Nephron (organoid): ENCODE results near the gene CDYL.
A peak's percentile ranks its signal among the peaks of the same experiment; 100 is the strongest.

Experiments used
- H3K27ac Mint-ChIP-seq, 3 experiments: 2 replicates each; pipeline ENCODE4 v1.8.0; 2020; ENCODE audit warnings: mixed read lengths in 3 of 3, mild to moderate bottlenecking in 2 of 3, moderate library complexity in 1 of 3
- H3K27me3 Mint-ChIP-seq: 2 replicates; pipeline ENCODE4 v1.8.0; 2021; ENCODE audit warnings: low read depth, mild to moderate bottlenecking, moderate library complexity, mixed read lengths
- H3K36me3 Mint-ChIP-seq: 2 replicates; pipeline ENCODE4 v1.8.0; 2020; ENCODE audit warnings: low read depth, mixed read lengths
- H3K4me1 Mint-ChIP-seq: 2 replicates; pipeline ENCODE4 v1.8.0; 2020; ENCODE audit warnings: mixed read lengths
- H3K4me3 Mint-ChIP-seq, 3 experiments: 2 replicates each; pipeline ENCODE4 v1.8.0; 2020; ENCODE audit warnings: mild to moderate bottlenecking in 3 of 3, mixed read lengths in 3 of 3, moderate library complexity in 2 of 3
- H3K9me3 Mint-ChIP-seq: 2 replicates; pipeline ENCODE4 v1.8.0; 2020; ENCODE audit warnings: mixed read lengths
- TF ChIP-seq, protein P1 (sequence below), 3 experiments: fragments of 200-600 bp; sonication (generic); IDR thresholded peaks; one replicate each; pipeline ENCODE4 v1.5.0; 2021; ENCODE audit warnings: antibody characterized with exemption in 3 of 3; ENCODE audit not compliant: unreplicated experiment in 3 of 3

Gene CDYL

GRCh38 chr6:4728926-4729325, 47.3 kb upstream of the CDYL start:
- H3K4me3 Mint-ChIP-seq = no peak overlapping the region
- no peaks in the 10 kb centered on the region for H3K36me3 Mint-ChIP-seq
- TF ChIP-seq, protein P1, sequence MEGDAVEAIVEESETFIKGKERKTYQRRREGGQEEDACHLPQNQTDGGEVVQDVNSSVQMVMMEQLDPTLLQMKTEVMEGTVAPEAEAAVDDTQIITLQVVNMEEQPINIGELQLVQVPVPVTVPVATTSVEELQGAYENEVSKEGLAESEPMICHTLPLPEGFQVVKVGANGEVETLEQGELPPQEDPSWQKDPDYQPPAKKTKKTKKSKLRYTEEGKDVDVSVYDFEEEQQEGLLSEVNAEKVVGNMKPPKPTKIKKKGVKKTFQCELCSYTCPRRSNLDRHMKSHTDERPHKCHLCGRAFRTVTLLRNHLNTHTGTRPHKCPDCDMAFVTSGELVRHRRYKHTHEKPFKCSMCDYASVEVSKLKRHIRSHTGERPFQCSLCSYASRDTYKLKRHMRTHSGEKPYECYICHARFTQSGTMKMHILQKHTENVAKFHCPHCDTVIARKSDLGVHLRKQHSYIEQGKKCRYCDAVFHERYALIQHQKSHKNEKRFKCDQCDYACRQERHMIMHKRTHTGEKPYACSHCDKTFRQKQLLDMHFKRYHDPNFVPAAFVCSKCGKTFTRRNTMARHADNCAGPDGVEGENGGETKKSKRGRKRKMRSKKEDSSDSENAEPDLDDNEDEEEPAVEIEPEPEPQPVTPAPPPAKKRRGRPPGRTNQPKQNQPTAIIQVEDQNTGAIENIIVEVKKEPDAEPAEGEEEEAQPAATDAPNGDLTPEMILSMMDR (IDR thresholded peaks at IDR 0.05; ENCODE audit: unreplicated experiment in 3 of 3) = no peak
- peaks cover 8% of the 10 kb centered on the region for H3K4me1 Mint-ChIP-seq
- no peak overlapping the region for H3K27ac Mint-ChIP-seq
- peaks cover 23% of the 10 kb centered on the region for H3K27me3 Mint-ChIP-seq
- peaks cover 3% of the 10 kb centered on the region for H3K9me3 Mint-ChIP-seq

- TF ChIP-seq, protein P1 (IDR thresholded peaks at IDR 0.05; ENCODE audit: unreplicated experiment in 3 of 3) = no peak
Measured at GRCh38 chr6:4731996-4732395, 44.2 kb upstream of the CDYL start.

DNA sequence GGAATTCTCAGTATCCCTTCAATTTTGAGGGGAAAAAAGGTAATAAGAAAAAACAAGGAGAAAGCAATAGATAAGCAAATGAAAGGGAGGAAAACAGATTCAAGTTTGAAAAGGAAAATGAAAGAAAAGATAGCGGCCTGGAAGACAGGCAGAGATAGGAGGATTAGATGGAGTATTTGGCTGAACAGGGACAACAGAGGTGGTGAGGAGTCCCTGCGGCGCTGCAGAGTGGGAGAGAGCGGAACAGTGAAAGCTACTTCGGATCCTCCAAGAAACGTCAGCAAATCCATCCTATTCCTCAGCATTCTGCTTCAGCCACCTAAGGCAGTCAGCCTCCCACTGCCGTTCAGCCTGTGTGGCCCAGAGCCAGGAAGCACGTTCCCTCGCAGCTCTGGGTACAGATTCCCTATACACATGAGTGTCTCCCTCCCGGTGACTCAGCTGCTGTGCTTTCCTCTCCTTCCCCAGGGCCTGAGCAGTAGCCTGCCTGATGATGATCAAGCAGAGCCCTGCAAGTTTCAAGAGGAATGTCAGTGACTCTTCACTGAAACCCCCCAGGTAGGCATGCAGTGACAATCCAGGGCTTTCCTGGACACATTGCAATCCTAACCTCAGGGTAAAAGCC, 43.4 kb upstream of the CDYL start:
- Mint-ChIP-seq H3K4me3 (peak overlapping the region in 2 of 3 experiments; percentile 37 to 70), H3K36me3 (no peaks in the 10 kb centered on the region), H3K4me1 (peaks cover 8% of the 10 kb centered on the region), H3K27me3 (peaks cover 20% of the 10 kb centered on the region), H3K27ac (no peak overlapping the region), H3K9me3 (peaks cover 3% of the 10 kb centered on the region)
- TF ChIP-seq, protein P1 (IDR thresholded peaks at IDR 0.05; ENCODE audit: unreplicated experiment in 3 of 3) = no peak

More at GRCh38 chr6:4731996-4732395, 44.2 kb upstream of the CDYL start:
- Mint-ChIP-seq H3K4me3 (no peak overlapping the region), H3K4me1 (peaks cover 8% of the 10 kb centered on the region), H3K27ac (no peak overlapping the region), H3K9me3 (peaks cover 3% of the 10 kb centered on the region), H3K27me3 (peaks cover 20% of the 10 kb centered on the region), H3K36me3 (no peaks in the 10 kb centered on the region)

DNA sequence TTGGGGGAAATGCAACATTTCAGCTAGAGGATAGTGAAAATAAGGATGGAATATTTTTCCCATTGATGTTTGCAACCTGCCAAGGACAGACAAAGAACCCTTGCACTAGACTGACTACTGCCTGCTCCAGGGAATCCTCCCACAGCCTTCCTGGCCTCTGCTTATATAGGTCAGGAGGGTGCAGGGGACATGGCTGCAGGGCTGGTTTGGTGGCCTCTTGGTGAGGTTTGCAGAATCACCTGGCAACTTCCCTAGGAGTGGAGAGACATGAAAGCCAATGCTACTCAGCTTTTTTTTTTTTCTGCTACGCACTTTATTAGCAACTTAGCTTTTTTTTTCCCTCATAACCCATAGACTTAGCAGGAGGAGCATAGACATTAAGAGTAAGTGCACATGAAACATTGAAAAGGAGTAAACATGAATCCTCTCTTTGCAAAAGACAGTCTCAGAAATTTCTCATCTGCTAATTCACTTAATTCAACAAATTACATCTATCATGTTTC, 39.8 kb upstream of the CDYL start:
- no peaks in the 10 kb centered on the region for H3K9me3 Mint-ChIP-seq
- H3K4me1 Mint-ChIP-seq = peaks cover 8% of the 10 kb centered on the region
- H3K27me3 Mint-ChIP-seq = peaks cover 8% of the 10 kb centered on the region
- no peak overlapping the region for H3K27ac Mint-ChIP-seq
- TF ChIP-seq, protein P1 (IDR thresholded peaks at IDR 0.05; ENCODE audit: unreplicated experiment in 3 of 3) = no peak
- no peak overlapping the region for H3K4me3 Mint-ChIP-seq
- no peaks in the 10 kb centered on the region for H3K36me3 Mint-ChIP-seq

DNA sequence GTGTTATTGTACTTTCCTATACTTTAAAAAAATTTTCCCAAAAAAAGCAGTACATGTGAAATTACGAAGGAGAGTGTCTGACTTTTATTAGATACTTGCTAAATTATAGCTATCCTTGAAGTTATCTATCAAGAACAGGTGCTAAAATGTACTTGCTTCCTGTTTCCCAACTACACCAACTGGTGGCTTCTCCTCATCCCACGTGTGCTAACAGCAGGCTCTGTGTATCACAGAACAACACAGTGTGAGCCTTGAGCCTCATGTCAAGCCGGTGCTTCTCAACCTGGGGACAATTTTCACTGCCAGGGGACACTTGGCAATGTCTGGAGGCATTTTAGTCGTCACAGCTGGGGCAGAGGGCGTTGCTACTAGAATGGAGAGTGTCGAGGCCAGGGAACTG, 36.2 kb upstream of the CDYL start:
- H3K27me3 Mint-ChIP-seq = peaks cover 4% of the 10 kb centered on the region
- no peaks in the 10 kb centered on the region for H3K4me1 Mint-ChIP-seq
- H3K36me3 Mint-ChIP-seq = no peaks in the 10 kb centered on the region
- TF ChIP-seq, protein P1 (IDR thresholded peaks at IDR 0.05; ENCODE audit: unreplicated experiment in 3 of 3) = no peak
- H3K9me3 Mint-ChIP-seq = no peaks in the 10 kb centered on the region
- H3K4me3 Mint-ChIP-seq = no peak overlapping the region
- H3K27ac Mint-ChIP-seq = no peak overlapping the region

GRCh38 chr6:4743062-4743461, 33.1 kb upstream of the CDYL start:
- H3K36me3 Mint-ChIP-seq = no peaks in the 10 kb centered on the region
- peaks cover 4% of the 10 kb centered on the region for H3K27me3 Mint-ChIP-seq
- no peaks in the 10 kb centered on the region for H3K9me3 Mint-ChIP-seq
- TF ChIP-seq, protein P1 (IDR thresholded peaks at IDR 0.05; ENCODE audit: unreplicated experiment in 3 of 3) = no peak
- H3K27ac Mint-ChIP-seq = peak overlapping the region in 1 of 3 experiments; percentile 4
- H3K4me3 Mint-ChIP-seq = no peak overlapping the region
- H3K4me1 Mint-ChIP-seq = no peaks in the 10 kb centered on the region
